GM18508 (cell line): Measurements from ENCODE around the gene RALGAPA1.
"Not testable (repeated sequence)": the region's sequence is repeated elsewhere in the genome, so short reads cannot be mapped to it uniquely, and the experiment has no call there.

Source experiments
- ATAC-seq: cut with Tn5 transposase; IDR thresholded peaks from one replicate; pipeline ENCODE4 v1.9.1; 2021; ENCODE audit warnings: moderate number of reproducible peaks; ENCODE audit not compliant: insufficient read depth, unreplicated experiment

RALGAPA1 gene

DNA sequence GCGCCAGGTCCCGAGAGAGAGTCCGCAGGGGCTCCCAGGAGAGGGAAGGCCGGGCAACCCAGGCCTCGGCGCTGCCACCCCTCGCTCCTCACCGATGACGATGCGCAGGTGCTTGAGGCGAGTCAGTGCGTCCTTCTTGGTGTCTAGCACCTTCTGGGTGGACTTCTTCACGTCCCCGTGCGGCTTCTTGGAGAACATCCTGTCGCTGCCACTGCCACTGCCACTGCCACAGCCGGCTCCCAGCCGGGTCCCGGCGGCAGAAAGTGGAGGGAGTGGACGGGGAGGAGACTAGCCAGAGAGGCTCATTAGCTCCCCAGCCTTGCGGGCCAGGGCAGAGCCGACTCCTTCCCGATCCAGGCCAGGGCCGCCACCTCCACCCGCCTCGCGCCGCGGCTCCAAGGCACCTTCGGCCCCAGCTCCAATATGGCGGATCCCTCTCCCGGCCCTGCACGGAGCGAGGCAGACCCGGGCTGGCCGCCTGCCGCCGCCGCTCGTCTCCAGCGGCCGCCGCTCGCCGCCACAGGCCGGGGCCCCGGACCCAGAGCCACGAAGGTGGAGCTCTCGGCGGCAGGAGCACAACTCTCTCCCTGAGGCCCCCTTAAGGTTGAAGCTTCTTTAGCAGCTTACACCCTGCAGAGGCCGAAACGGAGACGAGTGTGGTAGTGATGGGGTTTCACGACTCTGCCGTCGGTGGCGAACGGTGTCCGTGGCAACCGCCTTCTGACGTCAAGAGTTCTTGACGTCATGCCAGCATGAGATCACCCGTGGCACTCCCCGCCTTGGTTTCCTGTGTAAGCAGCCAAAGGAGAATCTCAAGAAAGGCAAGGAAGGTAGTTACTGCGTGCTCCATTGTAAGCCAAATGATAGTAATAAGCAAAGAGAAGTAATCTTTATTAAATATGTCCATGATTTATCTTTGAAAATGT lies at the start of gene RALGAPA1:
RALGAPA1 (minus strand) TSS at position 658 of the 926 bp plus-strand sequence; CDS start at position 198, 460 bp downstream.
- ATAC-seq, result peak; percentile 91

DNA sequence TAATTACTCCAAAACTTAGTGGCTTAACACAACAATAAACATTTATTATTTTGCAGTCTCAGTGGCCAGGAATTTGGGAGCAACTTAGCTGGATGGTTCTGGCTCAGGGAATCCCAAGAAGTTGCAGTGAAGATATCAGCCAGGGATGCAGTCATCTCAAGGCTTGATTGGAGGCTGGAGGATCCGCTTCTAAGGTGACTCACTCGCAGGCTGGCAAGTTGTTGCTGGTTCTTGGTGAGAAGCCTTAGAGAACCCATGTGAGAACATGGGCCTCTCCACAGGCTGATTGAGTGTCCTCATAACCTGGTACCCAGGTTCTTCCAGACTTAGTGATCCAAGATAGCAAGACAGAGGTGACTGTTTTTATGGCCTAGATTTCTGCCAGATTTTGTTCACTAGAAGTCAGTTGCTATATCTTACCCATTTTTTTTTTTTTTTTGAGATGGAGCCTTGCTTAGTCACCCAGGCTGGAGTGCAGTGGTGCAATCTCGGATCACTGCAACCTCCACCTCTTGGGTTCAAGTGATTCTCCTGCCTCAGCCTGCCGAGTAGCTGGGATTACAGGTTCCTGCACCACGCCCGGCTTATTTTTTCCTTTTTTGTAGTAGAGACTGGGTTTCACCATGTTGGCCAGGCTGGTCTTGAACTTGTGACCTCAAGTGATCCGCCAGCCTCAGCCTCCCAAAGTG lies 49.6 kb upstream of the RALGAPA1 start:
- no peak for ATAC-seq

DNA sequence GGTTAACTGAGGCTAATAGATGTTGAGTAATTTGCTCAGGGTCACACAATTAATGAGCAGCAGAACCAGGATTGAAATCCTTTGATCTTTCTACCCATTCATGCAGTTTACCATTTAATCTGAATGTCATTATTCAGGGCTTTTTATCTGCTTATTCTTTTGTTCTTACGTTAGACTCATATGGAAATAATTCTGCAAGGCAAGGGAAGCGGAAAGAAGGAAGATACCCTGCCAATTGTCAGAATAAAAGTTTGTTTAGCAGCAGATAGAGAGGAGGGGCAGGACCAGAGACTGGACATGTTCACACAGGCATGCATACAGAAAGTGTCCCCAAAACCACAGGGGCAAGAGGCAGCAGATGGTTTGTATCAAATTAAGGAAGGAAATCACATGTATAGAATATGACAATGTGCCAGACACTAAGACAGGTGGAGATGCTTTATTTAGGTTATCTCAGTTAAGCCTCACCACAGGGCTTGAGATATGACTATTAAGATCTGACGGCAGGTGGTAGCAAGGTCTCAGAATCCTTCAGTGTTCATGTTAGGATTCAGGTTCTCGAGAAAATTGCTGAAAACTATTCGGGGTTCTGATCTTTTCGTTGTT lies 46.9 kb upstream of the RALGAPA1 start:
- ATAC-seq, result peak; percentile 98

DNA sequence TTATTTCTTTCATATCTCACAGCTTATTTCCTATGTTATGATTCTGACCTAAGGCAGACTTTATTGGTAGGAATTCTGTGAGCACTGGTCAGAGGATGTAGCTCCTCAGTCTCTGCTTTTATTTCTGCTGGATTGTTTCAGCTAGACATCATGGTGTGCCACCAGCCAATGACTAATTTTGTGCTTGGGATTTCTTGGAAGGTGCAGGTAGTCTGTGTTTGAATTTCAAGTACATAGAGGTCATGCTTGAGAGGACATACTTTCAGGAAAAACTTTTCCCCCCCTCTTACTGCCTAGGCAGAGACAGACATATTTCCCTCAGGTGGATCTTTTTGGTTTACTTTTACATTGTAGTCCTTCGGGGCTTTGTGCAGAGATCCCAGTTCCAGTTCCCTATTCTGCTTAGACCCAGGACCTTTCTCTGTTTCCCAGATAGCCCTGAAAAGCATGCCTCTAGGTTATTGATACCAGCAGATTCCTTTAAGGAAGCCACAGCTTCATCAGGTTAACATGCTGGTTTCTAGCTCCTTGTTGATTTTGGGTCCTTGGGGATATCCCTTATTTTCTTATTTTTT lies 45.7 kb upstream of the RALGAPA1 start:
- ATAC-seq, result no peak

DNA sequence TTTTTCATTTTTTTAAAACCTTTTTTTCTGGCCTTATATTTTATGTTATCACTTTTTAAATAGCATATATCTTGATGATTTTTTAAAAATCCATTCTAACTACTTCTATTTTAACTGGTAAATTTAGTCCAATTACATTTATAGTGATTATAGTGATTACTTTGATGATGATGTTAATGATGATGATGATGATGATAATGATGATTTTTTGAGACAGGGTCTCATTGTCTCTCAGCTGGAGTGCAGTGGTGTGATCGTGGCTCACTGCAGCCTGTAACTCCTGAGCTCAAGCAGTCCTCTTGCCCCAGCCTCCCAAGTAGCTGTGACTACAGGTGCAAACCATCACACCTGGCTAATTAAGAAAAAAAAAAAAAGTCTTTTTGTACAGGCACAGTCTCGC lies 44.1 kb upstream of the RALGAPA1 start:
- no peak for ATAC-seq

DNA sequence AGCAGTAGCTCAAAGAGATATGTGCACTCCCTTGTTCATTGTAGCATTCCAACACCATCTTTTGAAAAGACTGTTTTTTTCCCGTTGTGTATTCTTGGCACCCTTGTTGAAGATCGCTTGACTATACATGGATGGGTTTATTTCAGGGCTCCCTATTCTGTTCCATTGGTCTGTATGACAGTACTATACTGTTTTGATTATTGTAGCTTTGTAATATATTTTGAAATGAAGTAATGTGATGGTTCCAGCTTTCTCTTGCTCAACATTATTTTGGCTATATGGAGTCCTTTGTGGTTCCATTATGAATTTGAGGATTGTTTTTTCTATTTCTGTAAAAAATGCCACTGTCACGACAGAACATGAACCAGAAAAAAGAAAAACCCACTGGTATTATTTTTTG lies 42.7 kb upstream of the RALGAPA1 start:
- no peak for ATAC-seq

DNA sequence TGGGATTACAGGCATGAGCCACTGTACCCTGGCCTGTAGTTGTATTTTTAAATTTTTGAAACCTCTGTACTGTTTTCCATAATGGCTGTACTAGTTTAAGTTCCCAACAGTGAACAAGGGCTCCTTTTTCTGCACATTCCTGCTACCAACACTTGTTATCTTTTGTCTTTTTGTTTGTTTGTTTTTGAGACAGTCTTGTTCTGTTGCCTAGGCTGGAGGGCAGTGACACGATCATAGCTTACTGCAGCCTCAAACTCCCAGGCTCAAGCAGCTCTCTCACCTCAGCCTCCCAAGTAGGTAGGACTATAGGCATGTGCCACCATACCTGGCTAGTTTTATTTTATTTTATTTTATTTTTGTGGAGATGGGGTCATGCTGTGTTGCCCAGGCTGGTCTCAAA lies 40.0 kb upstream of the RALGAPA1 start:
- ATAC-seq, result no peak

DNA sequence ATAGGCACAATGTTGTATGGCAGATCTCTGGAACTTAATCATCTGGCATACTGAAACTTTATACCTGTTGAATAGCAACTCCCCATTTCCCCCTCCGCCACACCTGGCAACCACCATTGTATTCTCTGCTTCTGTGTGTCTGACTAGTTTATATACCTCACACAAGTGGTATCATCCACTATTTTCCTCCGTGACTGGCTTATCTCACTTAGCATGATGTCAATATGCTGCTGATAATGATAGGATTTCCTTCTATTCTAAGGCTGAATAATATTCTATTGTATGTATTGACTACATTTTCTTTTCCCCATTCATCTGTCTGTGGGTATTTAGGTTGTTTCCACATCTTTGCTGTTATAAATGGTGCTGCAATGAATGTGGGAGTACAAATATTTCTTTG lies 38.5 kb upstream of the RALGAPA1 start:
- ATAC-seq, result no peak

DNA sequence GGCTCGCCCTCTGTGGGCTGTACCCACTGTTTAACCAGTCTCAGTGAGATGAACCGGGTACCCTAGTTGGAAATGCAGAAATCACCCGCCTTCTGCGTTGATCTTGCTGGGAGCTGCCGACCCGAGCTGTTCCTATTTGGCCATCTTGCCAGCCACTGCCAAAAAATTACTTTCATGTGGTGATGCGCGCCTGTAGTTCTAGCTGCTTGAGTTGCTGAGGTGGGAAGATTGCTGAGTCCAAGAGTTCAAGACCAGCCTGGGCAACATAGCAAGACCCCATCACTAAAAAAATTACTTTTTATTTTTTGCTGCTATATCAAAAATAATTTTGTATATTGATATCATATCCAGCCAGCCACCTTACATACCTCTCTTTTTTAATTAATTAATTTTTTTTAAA lies 35.4 kb upstream of the RALGAPA1 start:
- ATAC-seq, result no peak

DNA sequence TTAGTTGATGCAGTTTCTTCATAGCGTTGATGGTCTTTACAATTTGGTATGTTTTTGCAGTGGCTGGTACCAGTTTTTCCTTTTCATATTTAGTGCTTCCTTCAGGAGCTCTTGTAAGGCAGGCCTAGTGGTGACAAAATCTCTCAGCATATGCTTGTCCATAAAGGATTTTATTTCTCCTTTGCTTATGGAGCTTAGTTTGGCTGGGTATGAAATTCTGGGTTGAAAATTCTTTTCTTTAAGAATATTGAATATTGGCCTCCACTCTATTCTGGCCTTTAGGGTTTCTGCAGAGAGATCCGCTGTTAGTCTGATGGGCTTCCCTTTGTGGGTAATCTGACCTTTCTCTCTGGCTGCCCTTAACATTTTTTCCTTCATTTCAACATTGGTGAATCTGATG lies 33.1 kb upstream of the RALGAPA1 start:
- not testable (repeated sequence) for ATAC-seq

DNA sequence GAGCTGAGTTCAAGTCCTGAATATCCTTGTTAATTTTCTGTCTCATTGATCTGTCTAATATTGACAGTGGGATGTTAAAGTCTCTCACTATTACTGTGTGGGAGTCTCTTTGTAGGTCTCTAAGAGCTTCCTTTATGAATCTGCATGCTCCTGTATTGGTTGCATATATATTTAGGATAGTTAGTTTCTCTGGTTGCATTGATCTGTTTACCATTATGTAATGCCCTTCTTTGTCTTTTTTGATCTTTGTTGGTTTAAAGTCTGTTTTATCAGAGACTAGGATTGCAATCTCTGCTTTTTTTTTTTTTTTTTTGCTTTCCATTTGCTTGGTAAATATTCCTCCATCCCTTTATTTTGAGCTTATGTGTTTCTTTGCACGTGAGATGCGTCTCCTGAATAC lies 32.6 kb upstream of the RALGAPA1 start:
- ATAC-seq, result not testable (repeated sequence)

DNA sequence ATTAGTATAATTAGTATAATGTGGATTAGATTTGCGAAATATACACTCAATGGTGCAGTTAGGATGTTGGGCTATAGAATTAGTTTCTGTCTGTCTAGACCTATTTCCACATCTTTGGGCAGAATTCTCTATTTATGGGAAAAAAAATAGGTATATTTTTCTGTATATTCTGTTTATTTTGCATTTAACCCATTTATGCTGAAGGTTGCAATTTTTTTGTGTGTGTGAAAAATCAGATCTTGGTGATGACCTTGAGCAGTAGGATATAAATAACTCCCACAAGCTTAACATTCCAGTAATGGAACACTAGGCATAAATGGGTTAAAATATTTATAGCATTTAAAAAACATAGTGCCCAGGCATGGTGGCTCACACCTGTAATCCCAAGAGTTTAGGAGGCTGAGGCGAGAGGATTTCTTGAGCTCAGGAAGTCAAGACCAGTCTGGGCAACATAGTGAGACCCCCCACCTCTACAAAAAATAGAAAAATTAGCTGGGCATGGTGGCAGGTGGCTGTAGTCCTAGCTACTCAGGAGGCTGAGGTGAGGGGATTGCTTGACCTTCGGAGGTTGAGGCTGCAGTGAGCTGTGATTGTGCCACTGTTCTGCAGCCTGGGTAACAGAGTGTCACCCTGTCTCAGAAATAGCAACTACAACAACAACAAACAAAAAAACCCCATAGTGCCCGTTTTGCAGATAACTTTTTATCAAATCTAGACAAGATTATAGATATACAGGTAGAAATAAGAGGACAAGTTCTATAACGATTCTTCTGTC lies 26.3 kb upstream of the RALGAPA1 start:
- ATAC-seq, result no peak

DNA sequence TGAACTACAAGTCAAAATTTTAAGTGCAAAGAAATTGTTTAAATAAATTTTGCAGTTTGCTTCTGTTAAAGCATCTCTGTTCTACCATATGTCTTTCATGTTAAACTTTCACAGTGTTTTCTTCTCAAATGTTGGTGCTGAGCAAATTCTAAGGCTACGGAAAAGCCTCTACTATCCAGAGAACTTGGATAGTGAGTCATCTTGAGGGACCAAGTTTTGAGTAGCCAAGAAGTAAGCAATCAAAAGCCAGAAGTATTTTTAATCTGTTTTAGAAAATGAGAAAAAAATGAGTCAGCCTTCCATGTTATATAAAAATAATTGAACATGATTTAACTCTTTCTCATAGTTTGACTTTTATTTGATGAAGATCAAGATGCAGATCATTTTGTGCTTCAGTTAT lies 20.4 kb upstream of the RALGAPA1 start:
- ATAC-seq, result no peak

DNA sequence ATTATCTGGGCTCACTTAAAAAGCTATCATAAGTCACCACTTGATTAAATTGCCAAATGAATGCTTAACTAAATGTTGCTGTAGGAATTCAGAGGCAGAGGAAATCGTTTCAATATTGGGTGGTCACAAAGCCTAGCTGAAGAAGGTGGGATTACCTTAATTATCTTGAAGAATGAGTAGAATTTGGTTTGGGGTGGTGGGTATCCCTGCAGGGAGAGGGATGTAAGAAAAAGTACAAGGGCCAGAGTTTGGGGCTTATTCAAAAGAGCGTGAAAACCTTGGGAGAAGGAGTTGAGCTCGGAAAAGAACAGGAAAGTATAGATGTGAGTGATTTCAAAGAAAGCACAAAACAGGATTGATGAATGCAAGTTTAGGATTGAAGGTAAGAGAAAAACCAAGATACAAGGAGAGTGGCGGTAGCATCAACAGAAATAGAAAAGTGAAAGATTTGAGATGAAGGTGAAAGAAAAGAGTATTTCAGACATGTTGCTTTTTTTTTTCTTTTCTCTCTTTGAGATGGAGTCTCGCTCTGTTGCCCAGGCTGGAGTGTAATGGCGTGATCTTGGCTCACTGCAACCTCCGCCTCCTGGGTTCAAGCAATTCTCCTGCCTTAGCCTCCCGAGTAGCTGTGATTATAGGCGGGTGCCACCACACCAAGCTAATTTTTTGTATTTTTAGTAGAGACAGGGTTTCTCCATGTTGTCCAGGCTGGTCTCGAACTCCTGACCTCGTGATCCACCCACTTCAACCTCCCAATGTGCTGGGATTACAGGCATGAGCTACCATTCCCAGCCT lies 18.8 kb upstream of the RALGAPA1 start:
- ATAC-seq, result no peak

DNA sequence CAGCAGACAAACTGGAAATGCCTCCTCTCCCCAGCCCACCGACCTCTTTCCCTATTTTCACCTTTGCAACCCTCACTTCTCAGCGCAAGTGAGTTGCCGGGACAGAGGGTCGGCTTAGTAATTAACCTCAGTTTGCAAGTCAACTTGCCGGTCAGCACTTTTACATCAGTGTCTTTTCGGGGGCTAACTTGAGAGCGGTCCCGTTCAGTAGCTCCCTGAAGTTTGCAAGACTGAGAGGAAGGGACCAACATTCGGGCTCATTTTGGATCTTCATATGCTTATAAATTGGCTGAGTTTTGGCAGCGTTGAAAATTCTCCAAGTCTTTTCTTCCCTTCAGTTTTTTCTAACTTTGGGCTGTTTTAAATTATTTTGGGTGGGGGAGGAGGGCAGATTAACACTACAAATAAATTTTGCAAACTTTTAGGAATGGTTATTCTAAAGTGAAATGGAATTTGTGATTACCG lies 17.9 kb upstream of the RALGAPA1 start:
- ATAC-seq, result no peak

DNA sequence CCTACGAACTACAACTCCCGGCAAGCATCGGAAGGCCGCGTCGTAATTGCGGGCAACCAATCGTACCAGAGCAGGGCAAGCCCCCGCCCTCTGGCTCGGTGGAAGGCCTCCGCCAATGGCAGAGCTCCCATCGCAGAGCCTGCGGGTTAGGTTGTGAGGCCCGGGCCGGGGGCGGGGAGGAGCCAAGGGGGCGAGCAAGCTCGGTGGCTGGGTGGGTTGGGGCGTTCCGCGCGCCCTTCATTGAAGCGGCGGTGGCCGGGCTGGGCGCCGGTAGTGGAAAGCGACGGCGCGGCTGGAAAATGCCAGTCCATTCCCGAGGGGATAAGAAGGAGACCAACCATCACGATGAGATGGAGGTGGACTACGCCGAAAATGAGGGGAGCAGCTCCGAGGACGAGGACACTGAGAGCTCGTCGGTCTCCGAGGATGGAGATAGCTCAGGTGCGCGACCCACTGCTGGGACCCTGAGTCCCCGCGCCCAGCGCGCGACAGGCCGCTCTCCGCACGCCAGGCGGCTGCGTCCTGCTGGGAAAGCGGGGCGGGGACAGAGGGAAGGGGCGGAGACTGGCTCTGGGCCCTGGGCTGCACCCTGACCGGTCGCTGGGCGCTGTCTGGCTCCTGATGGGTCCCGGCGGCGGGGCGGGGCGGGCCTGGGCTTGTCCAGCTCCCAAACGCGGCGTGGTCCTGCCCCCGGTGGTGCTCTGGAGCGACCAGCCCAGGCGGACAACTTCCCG lies 17.3 kb upstream of the RALGAPA1 start, which contains the start of gene BRMS1L:
BRMS1L (plus strand) TSS at position 121 of the 734 bp plus-strand sequence; CDS start at position 300, 179 bp downstream.
- peak; percentile 96 for ATAC-seq

DNA sequence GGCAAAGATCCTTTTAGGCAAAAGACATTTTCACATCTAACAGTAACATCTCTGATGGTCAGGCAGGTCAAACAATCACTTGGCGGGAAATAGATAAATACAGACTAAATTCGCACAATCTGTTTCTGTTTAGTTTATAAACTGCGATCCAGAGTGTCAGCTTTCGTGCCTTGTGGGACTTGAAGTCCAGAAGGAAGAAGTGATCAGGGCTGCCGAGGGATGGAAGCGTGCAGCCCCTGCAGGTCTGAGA lies 16.8 kb upstream of the RALGAPA1 start:
- ATAC-seq, result no peak

DNA sequence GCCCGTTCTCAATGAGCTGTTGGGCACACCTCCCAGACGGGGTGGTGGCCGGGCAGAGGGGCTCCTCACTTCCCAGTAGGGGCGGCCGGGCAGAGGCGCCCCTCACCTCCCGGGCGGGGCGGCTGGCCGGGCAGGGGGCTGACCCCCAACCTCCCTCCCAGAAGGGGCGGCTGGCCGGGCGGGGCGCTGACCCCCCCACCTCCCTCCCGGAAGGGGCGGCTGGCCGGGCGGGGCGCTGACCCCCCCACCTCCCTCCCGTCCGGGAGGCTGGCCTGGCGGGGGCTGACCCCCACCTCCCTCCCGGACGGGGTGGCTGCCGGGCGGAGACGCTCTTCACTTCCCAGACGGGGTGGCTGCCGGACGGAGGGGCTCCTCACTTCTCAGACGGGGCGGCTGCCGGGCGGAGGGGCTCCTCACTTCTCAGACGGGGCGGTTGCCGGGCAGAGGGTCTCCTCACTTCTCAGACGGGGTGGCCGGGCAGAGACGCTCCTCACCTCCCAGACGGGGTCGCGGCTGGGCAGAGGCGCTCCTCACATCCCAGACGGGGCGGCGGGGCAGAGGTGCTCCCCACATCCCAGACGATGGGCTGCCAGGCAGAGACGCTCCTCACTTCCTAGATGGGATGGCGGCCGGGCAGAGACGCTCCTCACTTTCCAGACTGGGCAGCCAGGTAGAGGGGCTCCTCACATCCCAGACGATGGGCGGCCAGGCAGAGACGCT lies 15.5 kb upstream of the RALGAPA1 start:
- not testable (repeated sequence) for ATAC-seq
